Progenitor cell of endocrine pancreas (in vitro differentiated cells): ENCODE measurements around the gene SLC6A6. TPM values are rescaled to one million over a fixed set of nuclear protein-coding genes. Genes with fewer than 3 reads are reported as not detected.
A peak's percentile ranks its signal among the peaks of the same experiment; 100 is the strongest.

Experiments
- DNase-seq: peaks from one replicate; pipeline ENCODE4 v3.0.0; 2021; ENCODE audit warnings: low spot score; ENCODE audit not compliant: unreplicated experiment
- H3K27ac Mint-ChIP-seq: 2 replicates; pipeline ENCODE4 v1.8.0; 2021; ENCODE audit warnings: mild to moderate bottlenecking, moderate library complexity, mixed read lengths
- H3K27me3 Mint-ChIP-seq: 2 replicates; pipeline ENCODE4 v1.8.0; 2021; ENCODE audit warnings: mixed read lengths
- H3K36me3 Mint-ChIP-seq: 2 replicates; pipeline ENCODE4 v1.8.0; 2022; ENCODE audit warnings: mixed read lengths; ENCODE audit not compliant: insufficient read depth
- H3K4me1 Mint-ChIP-seq: 2 replicates; pipeline ENCODE4 v1.8.0; 2021; ENCODE audit warnings: low read depth, mixed read lengths
- H3K4me3 Mint-ChIP-seq: 2 replicates; pipeline ENCODE4 v1.8.0; 2021; ENCODE audit warnings: low read depth, mild to moderate bottlenecking, moderate library complexity, mixed read lengths
- H3K9me3 Mint-ChIP-seq: 2 replicates; pipeline ENCODE4 v1.8.0; 2021; ENCODE audit warnings: low read depth, mixed read lengths
- CTCF ChIP-seq: fragments of 200-600 bp; sonication (generic); IDR thresholded peaks from one replicate; pipeline ENCODE4 v1.5.0; 2021; ENCODE audit warnings: antibody characterized with exemption, mild to moderate bottlenecking; ENCODE audit not compliant: unreplicated experiment
- total RNA-seq: library from RNA; stranded (reverse); gene quantifications from 2 replicates; pipeline ENCODE4 v1.2.1, GENCODE V29; 2021

Gene SLC6A6
- total RNA-seq, 1 donor from 2014 or later = 23.8 TPM

- Mint-ChIP-seq H3K36me3 (peaks cover 8% of the 10 kb centered on the region), H3K27ac (no peak overlapping the region), H3K27me3 (peaks cover 4% of the 10 kb centered on the region), H3K9me3 (peaks cover 11% of the 10 kb centered on the region), H3K4me3 (no peak overlapping the region), H3K4me1 (no peaks in the 10 kb centered on the region)
- no peak for TF ChIP-seq CTCF
- DNase-seq = no peak
Observed at GRCh38 chr3:14506626-14507304, 104.4 kb downstream of the SLC6A6 start.

GRCh38 chr3:14507305-14507741, 104.9 kb downstream of the SLC6A6 start:
- peaks cover 10% of the 10 kb centered on the region for H3K9me3 Mint-ChIP-seq
- DNase-seq = no peak
- no peaks in the 10 kb centered on the region for H3K4me1 Mint-ChIP-seq
- no peak overlapping the region for H3K4me3 Mint-ChIP-seq
- TF ChIP-seq CTCF = no peak
- no peak overlapping the region for H3K27ac Mint-ChIP-seq
- peaks cover 7% of the 10 kb centered on the region for H3K27me3 Mint-ChIP-seq
- peaks cover 8% of the 10 kb centered on the region for H3K36me3 Mint-ChIP-seq

- H3K27me3 Mint-ChIP-seq = peaks cover 7% of the 10 kb centered on the region
- no peak for TF ChIP-seq CTCF
- H3K9me3 Mint-ChIP-seq = peaks cover 4% of the 10 kb centered on the region
- H3K27ac Mint-ChIP-seq = no peak overlapping the region
- no peaks in the 10 kb centered on the region for H3K4me1 Mint-ChIP-seq
- DNase-seq = no peak
- H3K36me3 Mint-ChIP-seq = peaks cover 5% of the 10 kb centered on the region
- no peak overlapping the region for H3K4me3 Mint-ChIP-seq
Observed at GRCh38 chr3:14507757-14508504, 105.5 kb downstream of the SLC6A6 start.

- no peaks in the 10 kb centered on the region for H3K4me1 Mint-ChIP-seq
- no peaks in the 10 kb centered on the region for H3K36me3 Mint-ChIP-seq
- H3K27me3 Mint-ChIP-seq = peaks cover 7% of the 10 kb centered on the region
- no peak for DNase-seq
- H3K9me3 Mint-ChIP-seq = no peaks in the 10 kb centered on the region
- H3K4me3 Mint-ChIP-seq = no peak overlapping the region
- no peak for TF ChIP-seq CTCF
- H3K27ac Mint-ChIP-seq = no peak overlapping the region
Observed at GRCh38 chr3:14508505-14508819, 106.1 kb downstream of the SLC6A6 start.

- Mint-ChIP-seq H3K9me3 (no peaks in the 10 kb centered on the region), H3K36me3 (no peaks in the 10 kb centered on the region)
Observed at GRCh38 chr3:14508966-14509795, 106.8 kb downstream of the SLC6A6 start.

More at GRCh38 chr3:14508966-14509795, 106.8 kb downstream of the SLC6A6 start:
- H3K27me3 Mint-ChIP-seq = peaks cover 7% of the 10 kb centered on the region
- H3K27ac Mint-ChIP-seq = no peak overlapping the region
- TF ChIP-seq CTCF = peak; percentile 100
- H3K4me1 Mint-ChIP-seq = no peaks in the 10 kb centered on the region
- DNase-seq = peak; percentile 85
- peak overlapping the region; percentile 59 for H3K4me3 Mint-ChIP-seq
